Measurements from ENCODE around the gene ITPKC.

- no peak for TF ChIP-seq BHLHE40 (IDR thresholded peaks at IDR 0.05; ENCODE audit: borderline replicate concordance in 1 of 2, low read depth in 2 of 2, low read length in 1 of 2)
- no peak for TF ChIP-seq SMC3 (IDR thresholded peaks at IDR 0.05; ENCODE audit: borderline replicate concordance, low read length)
- TF ChIP-seq GATAD2B (conservative IDR thresholded peaks at IDR 0.05; ENCODE audit: low read depth) = no peak
- no peak for TF ChIP-seq EZH2 (IDR thresholded peaks at IDR 0.05; ENCODE audit: borderline replicate concordance, control insufficient read depth, low read depth, low read length)
- no peak for TF ChIP-seq POLR2AphosphoS5 (IDR thresholded peaks at IDR 0.05; ENCODE audit: low read length)
- TF ChIP-seq TAF1 (IDR thresholded peaks at IDR 0.05; ENCODE audit: borderline replicate concordance, low read depth, low read length) = no peak
These were observed 34.4 kb upstream of the ITPKC start for GRCh38 chr19:40682431-40682964.

Measured in GM12878 (cell line).